ENCODE measurements around the gene DIAPH3.

Gene DIAPH3

GRCh38 chr13:60012488-60012887, 151.2 kb downstream of the DIAPH3 start:
- no peak for DNase-seq

- no peak for DNase-seq
These were observed 154.2 kb downstream of the DIAPH3 start for GRCh38 chr13:60009300-60010253.

GRCh38 chr13:60001889-60002288, 161.8 kb downstream of the DIAPH3 start:
- DNase-seq, result no peak

GRCh38 chr13:60000976-60001375, 162.8 kb downstream of the DIAPH3 start:
- no peak for DNase-seq

- no peak for DNase-seq
These were observed 163.6 kb downstream of the DIAPH3 start for GRCh38 chr13:60000081-60000480.

GRCh38 chr13:59997976-59998375, 165.8 kb downstream of the DIAPH3 start:
- no peak for DNase-seq

GRCh38 chr13:59996461-59996980, 167.2 kb downstream of the DIAPH3 start:
- DNase-seq, result no peak

GRCh38 chr13:59991395-59991794, 172.3 kb downstream of the DIAPH3 start:
- DNase-seq, result no peak

- DNase-seq, result no peak
These were observed 180.9 kb downstream of the DIAPH3 start for GRCh38 chr13:59982631-59983382.

- no peak for DNase-seq
These were observed 184.1 kb downstream of the DIAPH3 start for GRCh38 chr13:59979589-59979988.

GRCh38 chr13:59978862-59979261, 184.9 kb downstream of the DIAPH3 start:
- no peak for DNase-seq

GRCh38 chr13:59976856-59977255, 186.9 kb downstream of the DIAPH3 start:
- DNase-seq, result no peak

- DNase-seq, result no peak
These were observed 187.8 kb downstream of the DIAPH3 start for GRCh38 chr13:59975807-59976435.

GRCh38 chr13:59970847-59971246, 192.9 kb downstream of the DIAPH3 start:
- DNase-seq, result no peak

GRCh38 chr13:59963827-59964226, 199.9 kb downstream of the DIAPH3 start:
- no peak for DNase-seq

GRCh38 chr13:59963383-59963782, 200.3 kb downstream of the DIAPH3 start:
- no peak for DNase-seq

GRCh38 chr13:59962343-59962742, 201.4 kb downstream of the DIAPH3 start:
- DNase-seq, result no peak

- no peak for DNase-seq
These were observed 203.0 kb downstream of the DIAPH3 start for GRCh38 chr13:59960683-59961082.

GRCh38 chr13:59957438-59957837, 206.3 kb downstream of the DIAPH3 start:
- DNase-seq, result no peak

- DNase-seq, result no peak
These were observed 209.1 kb downstream of the DIAPH3 start for GRCh38 chr13:59954601-59955000.

GRCh38 chr13:59951011-59951410, 212.7 kb downstream of the DIAPH3 start:
- no peak for DNase-seq

GRCh38 chr13:59950266-59950665, 213.5 kb downstream of the DIAPH3 start:
- no peak for DNase-seq

GRCh38 chr13:59948686-59949085, 215.0 kb downstream of the DIAPH3 start:
- no peak for DNase-seq
